Measurements from ENCODE around the gene SLC22A1. TPM values are rescaled to one million over a fixed set of nuclear protein-coding genes. Genes with fewer than 3 reads are reported as not detected.
"Not testable (repeated sequence)": the region's sequence is repeated elsewhere in the genome, so short reads cannot be mapped to it uniquely, and the experiment has no call there.

Gene SLC22A1
- total RNA-seq, 2 donors from 2014 or later: 1.2 to 1.6 TPM

- H3K36me3 ChIP-seq: peaks cover 12% of the 10 kb centered on the region
Measured at GRCh38 chr6:160108077-160108476, 13.5 kb upstream of the SLC22A1 start.

DNA sequence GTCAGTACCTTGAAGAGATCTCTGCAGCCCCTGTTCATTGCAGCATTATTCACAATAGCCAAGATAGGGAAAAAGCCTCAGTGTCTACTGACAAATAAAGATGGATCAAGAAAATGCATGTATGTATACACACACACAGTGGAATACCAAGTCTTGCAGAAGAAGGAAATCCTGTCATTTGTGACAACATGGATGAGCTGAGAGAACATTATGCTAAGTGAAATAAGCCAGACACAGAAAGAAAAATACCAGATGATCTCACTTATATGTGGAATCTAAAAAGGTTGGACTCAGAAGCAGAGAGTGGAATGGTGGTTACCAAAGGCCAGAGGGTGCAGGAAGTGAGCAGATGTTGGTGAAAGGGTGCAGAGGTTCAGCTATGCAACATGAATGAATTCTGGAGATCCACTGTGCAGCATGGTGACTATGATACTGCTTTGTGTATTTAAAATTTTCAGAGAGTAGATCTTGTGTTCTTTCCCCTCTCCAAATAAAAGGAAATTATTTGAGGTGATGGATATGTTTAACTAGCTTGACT lies 11.0 kb upstream of the SLC22A1 start:
- H3K4me1 ChIP-seq (ENCODE audit: control insufficient read depth in 1 of 2, low read depth in 2 of 2): no peaks in the 10 kb centered on the region
- TF ChIP-seq CTCF (IDR thresholded peaks at IDR 0.05): no peak
- H3K4me3 ChIP-seq: no peak overlapping the region
- H3K27ac ChIP-seq: no peak overlapping the region
- no peaks in the 10 kb centered on the region for H3K27me3 ChIP-seq (replicated peaks; ENCODE audit: insufficient read depth)
- ATAC-seq (ENCODE audit: insufficient number of reproducible peaks, low FRiP score, low read depth): no peak
- H3K36me3 ChIP-seq: peaks cover 3% of the 10 kb centered on the region
- DNase-seq (ENCODE audit: low spot score): no peak
- no peaks in the 10 kb centered on the region for H3K9me3 ChIP-seq

More at GRCh38 chr6:160108077-160108476, 13.5 kb upstream of the SLC22A1 start:
- TF ChIP-seq CTCF (IDR thresholded peaks at IDR 0.05): no peak
- H3K9me3 ChIP-seq: no peaks in the 10 kb centered on the region
- DNase-seq (ENCODE audit: low spot score) (no peak), ATAC-seq (ENCODE audit: insufficient number of reproducible peaks, low FRiP score, low read depth) (no peak)
- H3K4me1 ChIP-seq (ENCODE audit: control insufficient read depth in 1 of 2, low read depth in 2 of 2): peaks cover 11 to 15% of the 10 kb centered on the region in 2 donors
- no peak overlapping the region for H3K27ac ChIP-seq
- no peaks in the 10 kb centered on the region for H3K27me3 ChIP-seq (replicated peaks; ENCODE audit: insufficient read depth)
- no peak overlapping the region for H3K4me3 ChIP-seq

GRCh38 chr6:160111806-160112205 lies 9.8 kb upstream of the SLC22A1 start:
- ATAC-seq (ENCODE audit: insufficient number of reproducible peaks, low FRiP score, low read depth) (no peak), DNase-seq (ENCODE audit: low spot score) (no peak)
- H3K4me3 ChIP-seq: no peak overlapping the region
- no peaks in the 10 kb centered on the region for H3K4me1 ChIP-seq (ENCODE audit: control insufficient read depth in 1 of 2, low read depth in 2 of 2)
- no peaks in the 10 kb centered on the region for H3K36me3 ChIP-seq
- no peaks in the 10 kb centered on the region for H3K27me3 ChIP-seq (replicated peaks; ENCODE audit: insufficient read depth)
- no peak for TF ChIP-seq CTCF (IDR thresholded peaks at IDR 0.05)
- H3K9me3 ChIP-seq: no peaks in the 10 kb centered on the region
- H3K27ac ChIP-seq: no peak overlapping the region

- Histone ChIP-seq H3K27ac (no peak overlapping the region), H3K36me3 (no peaks in the 10 kb centered on the region), H3K4me3 (no peak overlapping the region), H3K27me3 (replicated peaks; ENCODE audit: insufficient read depth) (no peaks in the 10 kb centered on the region), H3K9me3 (no peaks in the 10 kb centered on the region), H3K4me1 (ENCODE audit: control insufficient read depth in 1 of 2, low read depth in 2 of 2) (no peaks in the 10 kb centered on the region)
- DNase-seq (ENCODE audit: low spot score): no peak
- no peak for ATAC-seq (ENCODE audit: insufficient number of reproducible peaks, low FRiP score, low read depth)
- no peak for TF ChIP-seq CTCF (IDR thresholded peaks at IDR 0.05)
Measured at GRCh38 chr6:160112628-160113299, 8.9 kb upstream of the SLC22A1 start.

DNA sequence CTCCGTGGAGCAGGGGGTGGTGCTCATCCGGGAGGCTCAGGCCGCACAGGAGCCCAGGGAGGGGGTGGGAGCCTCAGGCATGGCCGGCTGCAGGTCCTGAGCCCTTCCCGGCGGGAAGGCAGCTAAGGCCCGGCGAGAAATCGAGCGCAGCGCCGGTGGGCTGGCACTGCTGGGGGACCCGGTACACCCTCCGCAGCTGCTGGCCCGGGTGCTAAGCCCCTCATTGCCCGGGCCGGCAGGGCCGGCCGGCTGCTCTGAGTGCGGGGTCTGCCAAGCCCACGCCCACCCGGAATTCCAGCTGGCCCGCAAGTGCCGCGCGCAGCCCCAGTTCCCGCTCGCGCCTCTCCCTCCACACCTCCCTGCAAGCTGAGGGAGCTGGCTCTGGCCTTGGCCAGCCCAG lies 7.1 kb upstream of the SLC22A1 start:
- ATAC-seq (ENCODE audit: insufficient number of reproducible peaks, low FRiP score, low read depth); H3K27ac ChIP-seq: not testable (repeated sequence)

More for the DNA sequence above, 7.1 kb upstream of the SLC22A1 start:
- not testable (repeated sequence) for H3K4me1 ChIP-seq (ENCODE audit: control insufficient read depth in 1 of 2, low read depth in 2 of 2); H3K36me3 ChIP-seq; H3K27me3 ChIP-seq (replicated peaks; ENCODE audit: insufficient read depth); H3K9me3 ChIP-seq; H3K4me3 ChIP-seq; DNase-seq (ENCODE audit: low spot score)

Data from thoracic aorta (tissue), 2 donors.